HEK293T (cell line): ENCODE results near the gene VAV3.

Source experiments
- CTCF ChIA-PET: fragments of 350-600 bp; formaldehyde crosslinking; extraction: SDS; loops from one replicate; lab custom pipeline; 2021; ENCODE audit warnings: antibody characterized with exemption, inconsistent platforms; lab: Yijun Ruan, JAX
- POLR2A ChIA-PET: fragments of 350-600 bp; formaldehyde crosslinking; extraction: SDS; loops from one replicate; lab custom pipeline; 2020; ENCODE audit warnings: antibody characterized with exemption, inconsistent platforms; lab: Yijun Ruan, JAX
- DNase-seq: peaks from one replicate; pipeline ENCODE4 v3.0.0; 2012; ENCODE audit warnings: mixed read lengths; ENCODE audit errors: extremely low spot score
- ARNT ChIP-seq: fragments of 450-650 bp; IDR thresholded peaks from 2 replicates; pipeline ENCODE4 v1.6.1; 2017; ENCODE audit warnings: mild to moderate bottlenecking
- BHLHE40 ChIP-seq: fragments of 450-650 bp; IDR thresholded peaks from 2 replicates; pipeline ENCODE4 v1.6.1; 2016; ENCODE audit warnings: mild to moderate bottlenecking, moderate library complexity, borderline replicate concordance
- CTBP1 ChIP-seq: fragments of 450-650 bp; IDR thresholded peaks from 2 replicates; pipeline ENCODE4 v1.6.1; 2016; ENCODE audit warnings: borderline replicate concordance
- ELF4 ChIP-seq: fragments of 450-650 bp; IDR thresholded peaks from 2 replicates; pipeline ENCODE4 v1.6.1; 2017; ENCODE audit warnings: antibody characterized with exemption
- FOXA1 ChIP-seq: fragments of 450-650 bp; IDR thresholded peaks from 2 replicates; pipeline ENCODE4 v1.6.1; 2016; ENCODE audit warnings: mild to moderate bottlenecking
- FOXK2 ChIP-seq: fragments of 450-650 bp; IDR thresholded peaks from 2 replicates; pipeline ENCODE4 v1.6.1; 2016; ENCODE audit warnings: mild to moderate bottlenecking
- FOXM1 ChIP-seq: fragments of 450-650 bp; IDR thresholded peaks from 2 replicates; pipeline ENCODE4 v1.6.1; 2017; ENCODE audit warnings: mild to moderate bottlenecking, borderline replicate concordance
- HDGF ChIP-seq: fragments of 450-650 bp; IDR thresholded peaks from 2 replicates; pipeline ENCODE4 v1.6.1; 2017; ENCODE audit warnings: antibody characterized with exemption, borderline replicate concordance
- L3MBTL2 ChIP-seq: fragments of 450-650 bp; conservative IDR thresholded peaks from 2 replicates; pipeline ENCODE4 v1.6.1; 2016; ENCODE audit warnings: mild to moderate bottlenecking
- LEF1 ChIP-seq: fragments of 450-650 bp; IDR thresholded peaks from 2 replicates; pipeline ENCODE4 v1.6.1; 2017; ENCODE audit warnings: mild to moderate bottlenecking, borderline replicate concordance
- NFRKB ChIP-seq: fragments of 450-650 bp; IDR thresholded peaks from 2 replicates; pipeline ENCODE4 v1.6.1; 2016; ENCODE audit warnings: mild to moderate bottlenecking, moderate library complexity
- PKNOX1 ChIP-seq: fragments of 450-650 bp; IDR thresholded peaks from 2 replicates; pipeline ENCODE4 v1.6.1; 2016
- SP1 ChIP-seq: fragments of 450-650 bp; IDR thresholded peaks from 2 replicates; pipeline ENCODE4 v1.6.1; 2017
- SUZ12 ChIP-seq: fragments of 450-650 bp; IDR thresholded peaks from 2 replicates; pipeline ENCODE4 v1.6.1; 2016; ENCODE audit warnings: mild to moderate bottlenecking
- TARDBP ChIP-seq: fragments of 450-650 bp; IDR thresholded peaks from 2 replicates; pipeline ENCODE4 v1.6.1; 2016
- ZNF384 ChIP-seq: fragments of 450-650 bp; IDR thresholded peaks from 2 replicates; pipeline ENCODE4 v1.6.1; 2016

The VAV3 gene

DNA sequence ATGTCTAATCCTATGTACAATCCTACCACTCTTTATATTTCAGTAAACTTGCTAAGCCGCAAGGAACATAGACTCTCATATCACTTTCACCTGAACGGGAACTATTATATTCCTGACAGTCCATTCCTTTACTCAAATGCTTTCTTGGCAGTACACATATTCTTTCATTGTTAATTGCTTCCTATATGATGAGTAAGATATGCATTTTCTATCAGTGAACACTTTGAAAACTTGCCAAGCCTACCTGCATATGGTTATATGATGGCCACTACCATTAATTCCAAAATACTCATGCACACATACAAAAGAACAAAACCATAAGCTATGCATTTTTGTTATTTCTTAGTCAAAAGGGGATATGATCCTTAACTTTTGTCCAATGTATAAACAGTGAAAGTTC is 341.5 kb downstream of the VAV3 start:
- TF ChIP-seq SP1, result no peak
- TF ChIP-seq CTBP1, result no peak
- no peak for TF ChIP-seq ELF4
- TF ChIP-seq HDGF, result no peak
- no peak for TF ChIP-seq TARDBP
- no peak for TF ChIP-seq FOXA1
- no peak for TF ChIP-seq ARNT
- no peak for TF ChIP-seq LEF1
- no peak for TF ChIP-seq PKNOX1
- no peak for TF ChIP-seq BHLHE40
- no peak for TF ChIP-seq SUZ12
- no peak for TF ChIP-seq FOXM1
- TF ChIP-seq L3MBTL2, result no peak
- TF ChIP-seq ZNF384, result no peak
- no peak for TF ChIP-seq NFRKB
- no peak for TF ChIP-seq FOXK2
- no peak for DNase-seq
- POLR2A ChIA-PET, result no interaction called here
- CTCF ChIA-PET, result no interaction called here

DNA sequence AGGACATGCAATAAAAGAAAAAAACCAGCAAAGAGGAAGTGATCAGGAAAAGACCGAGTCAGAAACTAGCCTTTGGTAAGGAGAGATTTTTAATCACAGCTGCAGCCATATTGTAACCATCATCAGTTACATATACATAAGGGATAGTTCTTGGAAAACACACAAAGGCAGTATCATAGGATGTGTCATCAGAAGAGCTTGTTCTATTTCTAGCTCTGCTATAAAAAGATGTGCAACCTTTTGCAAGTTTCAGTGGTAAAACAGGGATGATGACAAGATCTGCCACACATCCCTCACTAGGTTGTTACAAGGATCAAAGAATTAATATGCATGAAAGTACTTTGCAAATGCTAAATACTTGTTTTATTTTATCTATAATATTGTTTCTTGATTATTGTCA is 342.0 kb downstream of the VAV3 start:
- ChIA-PET CTCF (no interaction called here), POLR2A (no interaction called here)
- DNase-seq, result no peak
- TF ChIP-seq L3MBTL2 (no peak), TARDBP (no peak), HDGF (no peak), ELF4 (no peak), FOXA1 (no peak), SP1 (no peak), ARNT (no peak)

DNA sequence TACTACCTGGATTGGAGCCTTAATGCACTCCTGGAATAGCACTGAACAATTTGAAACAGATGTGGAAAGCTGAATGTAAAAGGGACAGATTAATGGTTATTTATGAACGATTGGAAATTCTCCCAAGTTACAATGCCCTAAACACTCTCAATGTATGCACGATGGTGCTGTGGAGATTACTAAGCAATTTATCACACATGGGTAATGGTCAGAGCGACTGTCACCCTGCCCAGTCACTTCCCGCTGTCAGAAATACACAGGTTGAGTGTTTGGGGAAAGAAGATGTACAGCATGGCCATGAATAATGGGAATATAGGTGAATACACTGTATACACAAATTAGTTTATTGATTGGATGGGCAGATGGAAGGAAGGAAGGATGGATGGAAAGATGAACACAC is 342.4 kb downstream of the VAV3 start:
- DNase-seq, result no peak
- CTCF ChIA-PET, result no interaction called here
- no peak for TF ChIP-seq ARNT
- TF ChIP-seq ELF4, result no peak
- TF ChIP-seq TARDBP, result no peak
- TF ChIP-seq FOXM1, result no peak
- TF ChIP-seq SUZ12, result no peak
- no peak for TF ChIP-seq SP1
- TF ChIP-seq FOXA1, result no peak
- no peak for TF ChIP-seq ZNF384
- TF ChIP-seq PKNOX1, result peak; percentile 41; the same call in 1 of the 2 replicates
- POLR2A ChIA-PET, result no interaction called here

GRCh38 chr1:107620753-107621152 is 344.2 kb downstream of the VAV3 start:
- DNase-seq, result no peak
- no peak for TF ChIP-seq FOXK2
- TF ChIP-seq CTBP1, result no peak
- no peak for TF ChIP-seq TARDBP
- no peak for TF ChIP-seq SP1
- no peak for TF ChIP-seq PKNOX1
- TF ChIP-seq ZNF384, result no peak
- TF ChIP-seq SUZ12, result no peak
- TF ChIP-seq L3MBTL2, result no peak
- no peak for TF ChIP-seq ARNT
- TF ChIP-seq FOXA1, result no peak
- no peak for TF ChIP-seq NFRKB
- TF ChIP-seq BHLHE40, result no peak
- TF ChIP-seq FOXM1, result no peak
- TF ChIP-seq LEF1, result no peak
- TF ChIP-seq HDGF, result no peak
- no peak for TF ChIP-seq ELF4
- POLR2A ChIA-PET, result no interaction called here
- CTCF ChIA-PET, result no interaction called here

GRCh38 chr1:107618539-107618938 is 346.4 kb downstream of the VAV3 start:
- no peak for DNase-seq
- CTCF ChIA-PET, result interaction anchor here (0.9 kb wide), 2 partner anchors 12 to 88 kb away, joined by 3 to 4 read pairs; no protein-coding TSS in a partner anchor
- POLR2A ChIA-PET, result no interaction called here
- TF ChIP-seq ARNT (no peak), PKNOX1 (peak; percentile 78)

GRCh38 chr1:107617921-107618320 is 347.1 kb downstream of the VAV3 start:
- POLR2A ChIA-PET, result no interaction called here
- DNase-seq, result no peak
- CTCF ChIA-PET, result no interaction called here
- no peak for TF ChIP-seq TARDBP
- no peak for TF ChIP-seq NFRKB
- no peak for TF ChIP-seq ELF4
- no peak for TF ChIP-seq BHLHE40
- no peak for TF ChIP-seq ARNT
- TF ChIP-seq CTBP1, result no peak
- TF ChIP-seq HDGF, result no peak
- TF ChIP-seq FOXM1, result no peak
- TF ChIP-seq SP1, result no peak
- no peak for TF ChIP-seq FOXA1

DNA sequence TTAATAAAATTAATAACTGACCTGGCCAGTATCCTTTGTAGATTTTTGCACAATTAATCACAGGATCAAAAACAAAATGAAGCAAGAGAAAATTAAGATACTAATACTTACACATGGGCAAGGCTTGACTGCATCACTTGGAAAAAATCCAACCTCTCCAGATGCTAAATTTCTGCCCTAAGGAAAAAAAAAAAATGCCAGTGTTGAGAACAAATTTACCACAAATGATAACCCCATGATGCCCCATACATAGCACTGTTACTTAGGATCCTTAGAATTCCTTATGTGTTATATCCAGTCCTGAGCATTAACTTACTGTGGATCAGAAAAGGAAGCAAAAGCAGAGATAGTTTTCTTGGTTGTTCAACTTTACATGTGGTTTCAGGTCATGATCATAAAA is 347.5 kb downstream of the VAV3 start:
- CTCF ChIA-PET, result no interaction called here
- TF ChIP-seq ZNF384, result no peak
- no peak for TF ChIP-seq L3MBTL2
- no peak for TF ChIP-seq HDGF
- TF ChIP-seq TARDBP, result no peak
- TF ChIP-seq SUZ12, result no peak
- TF ChIP-seq LEF1, result no peak
- TF ChIP-seq ARNT, result no peak
- TF ChIP-seq FOXA1, result no peak
- no peak for TF ChIP-seq BHLHE40
- POLR2A ChIA-PET, result no interaction called here
- no peak for DNase-seq
